Measurements from ENCODE around the gene CYP2F1.
"Not testable (repeated sequence)": the region's sequence is repeated elsewhere in the genome, so short reads cannot be mapped to it uniquely, and the experiment has no call there.

CYP2F1 gene

GRCh38 chr19:41127362-41127761 lies 13.1 kb downstream of the CYP2F1 start:
- DNase-seq = not testable (repeated sequence)

- not testable (repeated sequence) for DNase-seq
Observed at GRCh38 chr19:41127801-41128300, 13.6 kb downstream of the CYP2F1 start.

- DNase-seq = no peak
Observed at GRCh38 chr19:41128692-41129091, 14.5 kb downstream of the CYP2F1 start.

GRCh38 chr19:41131186-41131585 lies 17.0 kb downstream of the CYP2F1 start:
- no peak for DNase-seq

DNA sequence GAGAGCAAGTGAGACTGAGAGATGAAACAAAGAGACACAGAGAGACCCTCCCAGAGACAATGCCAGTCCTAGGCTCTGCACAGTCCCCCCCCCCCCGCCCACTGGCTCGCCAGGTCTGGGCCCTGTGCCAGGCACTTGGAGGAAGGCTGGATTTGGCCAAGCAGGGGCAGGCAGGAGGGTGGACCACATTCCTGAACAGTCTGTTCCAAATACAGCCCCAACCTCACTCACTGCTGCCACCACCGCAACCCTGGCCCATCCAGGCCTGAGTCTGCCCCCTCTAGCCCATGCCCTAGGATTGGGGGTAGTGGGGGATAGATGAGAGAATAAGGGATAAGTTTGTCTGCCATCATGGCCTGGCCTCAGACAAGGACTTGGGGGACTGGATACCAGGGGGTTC lies 19.0 kb downstream of the CYP2F1 start:
- DNase-seq = no peak

GRCh38 chr19:41134616-41135015 lies 20.4 kb downstream of the CYP2F1 start:
- no peak for DNase-seq

- peak; percentile 25 for DNase-seq
Observed at GRCh38 chr19:41135390-41136384, 21.5 kb downstream of the CYP2F1 start.

DNA sequence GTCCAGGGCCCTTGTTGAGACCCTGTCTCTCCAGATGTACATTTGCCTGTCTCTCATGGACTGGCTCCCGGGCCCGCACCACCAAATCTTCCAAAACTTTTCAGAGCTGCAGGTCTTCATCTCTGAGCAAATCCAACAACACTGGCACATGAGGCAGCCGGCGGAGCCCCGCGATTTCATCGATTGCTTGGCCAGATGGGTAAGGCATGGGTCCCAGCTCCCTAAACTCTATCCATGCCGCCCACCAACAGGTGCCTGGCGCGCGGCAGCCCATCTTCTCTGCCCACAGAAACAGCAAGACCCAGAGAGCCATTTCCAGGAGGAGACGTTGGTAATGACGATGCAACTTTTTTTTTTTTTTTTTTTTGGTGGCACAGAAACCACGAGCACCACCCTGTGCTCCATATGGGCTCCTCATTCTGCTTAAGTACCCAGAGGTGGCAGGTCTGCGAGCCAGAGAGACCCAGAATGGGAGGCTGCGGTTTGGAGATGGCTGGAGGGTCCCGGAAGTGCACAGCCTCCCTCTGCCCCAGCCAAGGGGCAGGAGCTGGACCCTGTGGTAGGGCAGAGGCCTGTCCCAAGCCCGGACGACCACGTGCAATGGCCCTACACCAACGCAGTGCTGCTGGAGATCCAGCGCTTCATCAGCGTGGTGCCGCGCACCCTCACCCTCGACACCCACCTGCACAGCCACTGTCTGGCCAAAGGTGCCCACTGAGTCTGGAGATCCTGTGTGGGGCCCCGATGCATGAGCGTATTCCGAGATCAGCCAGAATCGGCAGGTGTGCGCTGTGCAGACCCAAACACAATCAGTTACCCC lies 22.6 kb downstream of the CYP2F1 start:
- no peak for DNase-seq

- DNase-seq = peak; percentile 70
Observed at GRCh38 chr19:41144403-41144802, 30.2 kb downstream of the CYP2F1 start.

DNA sequence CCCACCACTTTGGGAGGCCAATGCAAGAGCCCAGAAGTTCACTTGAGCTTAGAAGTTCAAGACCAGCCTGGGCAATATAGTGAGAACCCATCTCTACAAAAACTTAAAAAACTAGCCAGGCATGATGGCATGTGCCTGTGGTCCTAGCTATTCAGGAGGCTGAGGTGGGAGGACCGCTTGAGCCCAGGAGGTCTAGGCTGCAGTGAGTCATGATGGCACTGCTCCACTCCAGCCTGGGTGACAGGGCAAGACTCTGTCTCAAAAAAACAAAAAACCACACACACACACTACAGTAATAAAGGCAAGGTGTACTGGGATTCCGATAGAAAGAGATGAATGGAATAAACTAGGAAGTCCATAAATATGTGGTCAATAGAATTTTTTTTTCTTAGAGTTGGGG lies 35.6 kb downstream of the CYP2F1 start:
- DNase-seq = no peak

- not testable (repeated sequence) for DNase-seq
Observed at GRCh38 chr19:41150986-41151385, 36.8 kb downstream of the CYP2F1 start.

- no peak for DNase-seq
Observed at GRCh38 chr19:41154060-41154459, 39.8 kb downstream of the CYP2F1 start.

- no peak for DNase-seq
Observed at GRCh38 chr19:41156207-41156606, 42.0 kb downstream of the CYP2F1 start.

- DNase-seq = no peak
Observed at GRCh38 chr19:41159881-41160280, 45.6 kb downstream of the CYP2F1 start.

GRCh38 chr19:41161903-41162302 lies 47.7 kb downstream of the CYP2F1 start:
- no peak for DNase-seq

- DNase-seq = no peak
Observed at GRCh38 chr19:41166944-41167804, 52.9 kb downstream of the CYP2F1 start.

- DNase-seq = no peak
Observed at GRCh38 chr19:41172297-41173164, 58.3 kb downstream of the CYP2F1 start.

DNA sequence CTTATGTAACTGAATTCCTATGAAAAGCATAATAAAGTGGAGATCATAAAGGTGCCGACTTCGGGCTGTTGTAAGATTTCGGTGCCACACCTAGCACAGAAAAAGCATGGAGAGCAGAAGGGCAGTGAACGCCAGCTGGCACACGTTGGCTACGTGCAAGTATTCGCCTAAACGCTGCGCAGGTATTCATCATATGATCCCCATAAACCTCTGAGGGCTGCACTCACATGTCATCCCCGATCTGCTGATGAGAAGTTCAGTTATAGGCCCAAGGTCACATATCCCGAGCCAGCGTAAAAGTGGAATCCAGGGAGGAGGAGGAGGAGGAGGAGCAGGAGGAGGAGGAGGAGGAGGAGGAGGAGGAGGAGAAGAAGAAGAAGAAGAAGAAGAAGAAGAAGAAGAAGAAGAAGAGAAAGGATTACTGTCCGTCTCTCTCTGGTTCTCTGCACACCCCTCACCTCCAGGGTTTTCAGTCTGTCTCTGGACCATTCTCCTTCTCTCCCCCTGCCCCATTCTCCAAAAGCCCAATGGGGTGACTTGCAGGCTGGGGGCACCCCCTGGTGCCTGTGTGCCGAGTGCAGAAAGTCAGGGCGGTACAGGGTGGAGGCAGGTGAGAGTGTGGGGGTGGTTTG lies 60.2 kb downstream of the CYP2F1 start:
- DNase-seq = no peak

DNA sequence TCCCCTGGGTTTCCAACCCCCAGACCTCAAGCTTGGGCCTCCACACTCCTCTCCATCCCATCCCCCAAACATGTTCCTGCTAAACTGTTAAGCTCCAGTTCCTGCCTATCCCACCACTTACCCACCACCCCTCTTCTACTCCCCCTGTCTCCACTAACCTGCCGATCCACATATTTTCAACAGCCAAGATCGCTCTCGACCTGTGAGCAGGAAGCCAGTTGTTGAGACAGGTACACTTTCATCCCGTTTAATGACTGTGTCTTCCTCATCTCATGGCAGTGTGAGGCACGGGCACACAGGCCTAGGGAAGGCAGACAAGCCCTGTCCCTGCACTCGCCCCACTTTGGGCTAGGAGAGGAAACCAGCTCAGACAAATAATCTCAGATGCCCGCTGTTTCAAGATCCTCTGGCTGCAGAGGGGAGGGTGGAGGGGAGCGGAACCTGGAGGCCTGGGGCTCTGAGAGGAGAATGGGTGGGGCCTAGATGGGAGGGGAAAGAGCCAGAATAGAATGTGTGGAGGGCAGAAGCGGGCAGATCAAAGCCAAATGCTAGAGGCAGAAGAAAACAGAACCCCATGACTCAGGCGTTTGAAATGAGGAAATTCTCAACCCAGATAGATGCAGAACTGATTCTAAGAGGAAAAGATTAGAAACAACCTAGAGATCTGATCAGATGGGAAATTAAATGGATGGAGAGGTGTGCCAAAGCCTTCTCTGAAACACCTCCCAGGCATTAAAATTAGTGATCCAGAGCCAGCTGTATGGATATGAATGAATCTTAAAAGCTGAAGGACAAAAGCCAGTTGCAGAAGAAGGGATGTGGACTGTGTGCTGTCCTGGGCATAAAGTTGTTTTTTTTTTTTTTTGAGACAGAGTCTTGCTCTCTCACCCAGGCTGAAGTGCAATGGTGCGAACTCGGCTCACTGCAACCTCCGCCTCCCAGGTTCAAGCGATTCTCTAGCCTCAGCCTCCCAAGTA lies 61.9 kb downstream of the CYP2F1 start:
- DNase-seq = peak; percentile 85

Data from GDM1 (cell line).